Gastroesophageal sphincter (tissue), 3 donors: ENCODE results near the gene RPL3.

ENCODE experiments used
- POLR2A ChIP-seq, 2 donors: fragments of 450-650 bp; IDR thresholded peaks; one replicate each; pipeline ENCODE4 v1.6.1; 2017; ENCODE audit warnings: antibody characterized with exemption in 2 of 2, mild to moderate bottlenecking in 2 of 2, moderate library complexity in 1 of 2
- POLR2AphosphoS5 ChIP-seq: sonication (generic); formaldehyde crosslinking; IDR thresholded peaks from one replicate; pipeline ENCODE4 v1.6.1; 2017; ENCODE audit warnings: antibody characterized with exemption
- TF ChIP-seq, protein P1 (sequence below), 4 experiments: fragments of 200-600 bp in 2 of 4; fragments of 450-650 bp in 2 of 4; sonication (generic) in 1 of 4; IDR thresholded peaks; one replicate each; pipeline ENCODE4 v1.5.1; 2017 to 2019; ENCODE audit warnings: antibody characterized with exemption in 4 of 4, mild to moderate bottlenecking in 2 of 4, moderate library complexity in 2 of 4

DNA sequence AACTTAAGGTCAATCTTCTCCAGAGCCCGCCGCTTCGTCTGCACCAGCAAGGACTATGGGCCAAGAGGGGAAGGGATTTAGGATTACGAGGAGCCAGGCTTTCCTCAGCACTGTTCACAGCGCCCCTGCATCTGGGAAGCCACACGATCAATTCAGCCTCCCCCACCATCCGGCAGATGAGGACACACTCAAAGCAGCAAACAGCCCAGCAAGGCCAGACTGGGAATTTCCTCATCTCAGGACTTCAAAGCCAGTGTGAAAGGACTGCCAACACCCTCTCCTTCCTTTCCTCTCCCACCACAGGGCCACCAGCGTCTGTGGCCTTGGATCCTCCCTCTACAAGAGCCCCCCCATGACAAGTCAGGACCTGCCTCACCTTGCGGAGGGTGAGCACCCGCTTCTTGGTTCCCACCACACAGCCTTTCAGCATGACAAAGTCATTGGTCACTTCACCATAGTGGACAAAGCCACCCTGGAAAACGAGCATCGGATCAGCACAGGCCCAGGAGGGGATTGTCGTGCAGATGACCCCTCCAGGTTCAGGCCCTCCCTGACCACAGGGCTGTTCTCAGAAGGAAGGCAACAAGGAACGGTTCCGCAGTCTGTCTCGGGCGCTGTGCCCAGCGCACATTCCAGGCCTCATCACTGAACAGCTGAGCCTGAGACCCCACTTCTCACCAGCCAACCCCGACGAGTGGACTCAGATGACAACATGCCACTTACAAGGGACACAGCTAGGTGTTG lies 6.0 kb downstream of the RPL3 start:
- TF ChIP-seq POLR2AphosphoS5 = peak; percentile 23
- no peak for TF ChIP-seq POLR2A (IDR thresholded peaks at IDR 0.05)
- TF ChIP-seq, protein P1, sequence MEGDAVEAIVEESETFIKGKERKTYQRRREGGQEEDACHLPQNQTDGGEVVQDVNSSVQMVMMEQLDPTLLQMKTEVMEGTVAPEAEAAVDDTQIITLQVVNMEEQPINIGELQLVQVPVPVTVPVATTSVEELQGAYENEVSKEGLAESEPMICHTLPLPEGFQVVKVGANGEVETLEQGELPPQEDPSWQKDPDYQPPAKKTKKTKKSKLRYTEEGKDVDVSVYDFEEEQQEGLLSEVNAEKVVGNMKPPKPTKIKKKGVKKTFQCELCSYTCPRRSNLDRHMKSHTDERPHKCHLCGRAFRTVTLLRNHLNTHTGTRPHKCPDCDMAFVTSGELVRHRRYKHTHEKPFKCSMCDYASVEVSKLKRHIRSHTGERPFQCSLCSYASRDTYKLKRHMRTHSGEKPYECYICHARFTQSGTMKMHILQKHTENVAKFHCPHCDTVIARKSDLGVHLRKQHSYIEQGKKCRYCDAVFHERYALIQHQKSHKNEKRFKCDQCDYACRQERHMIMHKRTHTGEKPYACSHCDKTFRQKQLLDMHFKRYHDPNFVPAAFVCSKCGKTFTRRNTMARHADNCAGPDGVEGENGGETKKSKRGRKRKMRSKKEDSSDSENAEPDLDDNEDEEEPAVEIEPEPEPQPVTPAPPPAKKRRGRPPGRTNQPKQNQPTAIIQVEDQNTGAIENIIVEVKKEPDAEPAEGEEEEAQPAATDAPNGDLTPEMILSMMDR (IDR thresholded peaks at IDR 0.05) = no peak
